AG09319 (cell line): ENCODE results near the gene NUDC.

ENCODE experiments used
- DNase-seq: peaks from one replicate; pipeline ENCODE4 v3.0.0-alpha.2; 2010; ENCODE audit warnings: low read depth; ENCODE audit errors: extremely low read depth
- CTCF ChIP-seq: IDR thresholded peaks from 2 replicates; pipeline ENCODE4 v1.5.1; 2011; ENCODE audit warnings: low read depth, mild to moderate bottlenecking, inconsistent platforms, low read length, moderate library complexity

The NUDC gene

GRCh38 chr1:26960625-26960966 is 39.1 kb downstream of the NUDC start:
- TF ChIP-seq CTCF, result no peak
- DNase-seq, result no peak

- DNase-seq, result peak; percentile 54
- no peak for TF ChIP-seq CTCF
Observed at GRCh38 chr1:26961826-26962225, 40.3 kb downstream of the NUDC start.

- no peak for TF ChIP-seq CTCF
- DNase-seq, result no peak
Observed at GRCh38 chr1:26965213-26965612, 43.7 kb downstream of the NUDC start.

GRCh38 chr1:26965628-26966027 is 44.1 kb downstream of the NUDC start:
- TF ChIP-seq CTCF, result no peak
- no peak for DNase-seq

- TF ChIP-seq CTCF, result no peak
- DNase-seq, result no peak
Observed at GRCh38 chr1:26970810-26971209, 49.3 kb downstream of the NUDC start.

GRCh38 chr1:26971590-26971989 is 50.0 kb downstream of the NUDC start:
- no peak for TF ChIP-seq CTCF
- no peak for DNase-seq

- no peak for DNase-seq
Observed at GRCh38 chr1:26972390-26972789, 50.8 kb downstream of the NUDC start.

More at GRCh38 chr1:26972390-26972789, 50.8 kb downstream of the NUDC start:
- TF ChIP-seq CTCF, result no peak
